Chondrocyte (in vitro differentiated cells): ENCODE measurements around the gene CENPX. TPM values are rescaled to one million over a fixed set of nuclear protein-coding genes. Genes with fewer than 3 reads are reported as not detected.

Experiments
- DNase-seq: peaks from one replicate; pipeline ENCODE4 v3.0.0; 2021; ENCODE audit warnings: mixed read lengths, low spot score
- H3K27ac Mint-ChIP-seq: one replicate; pipeline ENCODE4 v1.8.0; 2021; ENCODE audit warnings: mild to moderate bottlenecking, moderate library complexity, mixed read lengths; ENCODE audit not compliant: unreplicated experiment
- H3K27me3 Mint-ChIP-seq: 2 replicates; pipeline ENCODE4 v1.8.0; 2021; ENCODE audit warnings: low read depth, mixed read lengths
- H3K36me3 Mint-ChIP-seq: 2 replicates; pipeline ENCODE4 v1.8.0; 2021; ENCODE audit warnings: low read depth, mixed read lengths
- H3K4me1 Mint-ChIP-seq: 2 replicates; pipeline ENCODE4 v1.8.0; 2021; ENCODE audit warnings: low read depth, mild to moderate bottlenecking, mixed read lengths
- H3K4me3 Mint-ChIP-seq: one replicate; pipeline ENCODE4 v1.8.0; 2021; ENCODE audit warnings: mild to moderate bottlenecking, moderate library complexity, mixed read lengths; ENCODE audit not compliant: unreplicated experiment
- H3K9me3 Mint-ChIP-seq: 2 replicates; pipeline ENCODE4 v1.8.0; 2021; ENCODE audit warnings: low read depth, mixed read lengths
- CTCF ChIP-seq: fragments of 200-600 bp; sonication (generic); IDR thresholded peaks from 2 replicates; pipeline ENCODE4 v1.5.0; 2021; ENCODE audit warnings: antibody characterized with exemption, mild to moderate bottlenecking, moderate library complexity
- total RNA-seq: library from RNA; stranded (reverse); gene quantifications from 3 replicates; pipeline ENCODE4 v1.2.1, GENCODE V29; 2021

The CENPX gene
- total RNA-seq, 1 donor from 2014 or later = 18.1 TPM

- H3K9me3 Mint-ChIP-seq = no peaks in the 10 kb centered on the region
- H3K27ac Mint-ChIP-seq = no peak overlapping the region
- no peaks in the 10 kb centered on the region for H3K36me3 Mint-ChIP-seq
- TF ChIP-seq CTCF = no peak
- H3K4me1 Mint-ChIP-seq = peaks cover 7% of the 10 kb centered on the region
- DNase-seq = no peak
- no peak overlapping the region for H3K4me3 Mint-ChIP-seq
- H3K27me3 Mint-ChIP-seq = no peaks in the 10 kb centered on the region
These were observed 49.2 kb downstream of the CENPX start for GRCh38 chr17:81973432-81973831.

DNA sequence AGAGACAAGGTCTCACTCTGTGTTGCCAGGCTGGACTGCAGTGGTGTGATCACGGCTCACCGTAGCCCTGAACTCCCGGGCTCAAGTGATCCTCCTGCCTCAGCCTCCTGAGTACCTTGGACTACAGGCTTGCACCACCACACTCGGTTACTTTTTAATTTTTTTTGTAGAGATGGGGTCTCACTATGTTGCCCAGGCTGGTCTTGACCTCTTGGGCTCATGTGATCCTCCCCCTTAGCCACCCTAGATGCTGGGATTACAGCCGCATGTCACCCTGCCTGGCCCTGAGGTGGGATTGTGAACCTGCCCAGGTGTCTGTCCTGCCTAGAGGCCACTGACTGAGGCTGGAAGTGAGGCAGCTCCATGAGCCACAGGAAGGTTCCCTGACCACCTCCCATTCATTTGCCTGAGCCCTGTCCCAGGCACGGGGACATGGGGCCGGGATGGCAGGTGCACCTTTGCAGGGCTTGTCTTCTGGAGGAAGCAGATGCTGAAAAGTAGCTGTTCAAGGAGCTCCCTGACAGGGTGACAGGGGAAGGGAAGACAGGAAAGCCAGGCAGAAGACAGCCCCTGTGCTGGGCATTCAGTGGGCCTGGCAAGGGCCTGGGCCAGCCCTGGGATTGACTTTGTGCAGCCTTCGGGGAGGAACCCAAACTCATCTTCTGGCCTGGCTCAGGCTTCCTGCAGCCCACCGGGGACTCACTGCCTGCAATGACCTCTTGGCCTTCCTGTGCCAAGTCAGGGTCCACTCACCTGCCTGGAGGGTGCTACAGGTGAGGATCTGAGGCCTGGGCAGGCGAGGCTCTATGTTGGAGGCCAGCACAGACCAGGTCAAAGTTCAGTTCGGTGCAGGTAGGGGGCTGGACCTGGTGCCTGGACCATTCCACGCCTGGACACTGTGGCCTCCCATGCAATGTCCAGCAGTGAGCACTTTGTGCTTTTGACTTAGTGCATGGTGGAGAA lies 53.5 kb downstream of the CENPX start:
- Mint-ChIP-seq H3K36me3 (no peaks in the 10 kb centered on the region), H3K27ac (no peak overlapping the region), H3K4me1 (peaks cover 2% of the 10 kb centered on the region), H3K9me3 (no peaks in the 10 kb centered on the region), H3K4me3 (no peak overlapping the region), H3K27me3 (peaks cover 12% of the 10 kb centered on the region)
- no peak for TF ChIP-seq CTCF
- DNase-seq = peak; percentile 65

Other genes starting within 250 kb of the CENPX start
- not detected in 3 replicates for gene GCGR, start 218.7 kb downstream of the CENPX start, total RNA-seq
- 122 to 133 TPM (median 131 TPM) in 3 replicates for gene MCRIP1, start 189.6 kb downstream of the CENPX start, total RNA-seq
- gene PPP1R27, start 187.8 kb downstream of the CENPX start, total RNA-seq = not detected in 3 replicates
- gene P4HB, start 162.3 kb downstream of the CENPX start, total RNA-seq = 958 to 1,257 TPM (median 1,012 TPM) in 3 replicates
- gene ARHGDIA, start 151.5 kb downstream of the CENPX start, total RNA-seq = 452 to 481 TPM (median 476 TPM) in 3 replicates
- gene ALYREF, start 131.3 kb downstream of the CENPX start, total RNA-seq = 56.0 to 73.7 TPM (median 59.8 TPM) in 3 replicates
- 120 to 132 TPM (median 122 TPM) in 3 replicates for gene ANAPC11, start 131.2 kb downstream of the CENPX start, total RNA-seq
- 0.48 to 1.3 TPM (median 1.3 TPM) in 3 replicates for gene NPB, start 120.6 kb downstream of the CENPX start, total RNA-seq
- 28.5 to 32.5 TPM (median 28.8 TPM) in 3 replicates for gene PCYT2, start 111.5 kb downstream of the CENPX start, total RNA-seq
- gene SIRT7, start 104.7 kb downstream of the CENPX start, total RNA-seq = 14.5 to 16.0 TPM (median 15.8 TPM) in 3 replicates
- gene MAFG, start 95.1 kb downstream of the CENPX start, total RNA-seq = 28.3 to 38.1 TPM (median 37.8 TPM) in 3 replicates
- gene PYCR1, start 85.6 kb downstream of the CENPX start, total RNA-seq = 154 to 235 TPM (median 224 TPM) in 3 replicates
- not detected in 3 replicates for gene MYADML2, start 75.6 kb downstream of the CENPX start, total RNA-seq
- 0.29 TPM in 1 of 3 replicates, not detected in the others for gene NOTUM, start 61.7 kb downstream of the CENPX start, total RNA-seq
- gene ASPSCR1, start 45.2 kb downstream of the CENPX start, total RNA-seq = 30.4 to 36.9 TPM (median 36.1 TPM) in 3 replicates
- gene LRRC45, start 427 bp upstream of the CENPX start, total RNA-seq = 7.9 to 12.8 TPM (median 8.2 TPM) in 3 replicates
- gene RAC3, start 8.8 kb upstream of the CENPX start, total RNA-seq = 14.9 to 32.7 TPM (median 32.3 TPM) in 3 replicates
- 52.8 to 59.8 TPM (median 58.2 TPM) in 3 replicates for gene DCXR, start 14.8 kb upstream of the CENPX start, total RNA-seq
- gene RFNG, start 28.9 kb upstream of the CENPX start, total RNA-seq = 29.7 to 47.4 TPM (median 45.2 TPM) in 3 replicates
- gene GPS1, start 29.0 kb upstream of the CENPX start, total RNA-seq = 79.8 to 103 TPM (median 82.8 TPM) in 3 replicates
- 64.0 to 78.4 TPM (median 68.4 TPM) in 3 replicates for gene DUS1L, start 42.9 kb upstream of the CENPX start, total RNA-seq
- gene FASN, start 75.4 kb upstream of the CENPX start, total RNA-seq = 132 to 145 TPM (median 141 TPM) in 3 replicates
- 23.5 to 39.8 TPM (median 24.1 TPM) in 3 replicates for gene CCDC57, start 190.0 kb upstream of the CENPX start, total RNA-seq
- 53.3 to 206 TPM (median 189 TPM) in 3 replicates for gene SLC16A3, start 206.2 kb upstream of the CENPX start, total RNA-seq